HEK293T (cell line): ENCODE measurements around the gene MTREX.

Experiments used
- FOXM1 ChIP-seq: fragments of 450-650 bp; IDR thresholded peaks from 2 replicates; pipeline ENCODE4 v1.6.1; 2017; ENCODE audit warnings: mild to moderate bottlenecking, borderline replicate concordance
- L3MBTL2 ChIP-seq: fragments of 450-650 bp; conservative IDR thresholded peaks from 2 replicates; pipeline ENCODE4 v1.6.1; 2016; ENCODE audit warnings: mild to moderate bottlenecking
- NFRKB ChIP-seq: fragments of 450-650 bp; IDR thresholded peaks from 2 replicates; pipeline ENCODE4 v1.6.1; 2016; ENCODE audit warnings: mild to moderate bottlenecking, moderate library complexity
- SP1 ChIP-seq: fragments of 450-650 bp; IDR thresholded peaks from 2 replicates; pipeline ENCODE4 v1.6.1; 2017

DNA sequence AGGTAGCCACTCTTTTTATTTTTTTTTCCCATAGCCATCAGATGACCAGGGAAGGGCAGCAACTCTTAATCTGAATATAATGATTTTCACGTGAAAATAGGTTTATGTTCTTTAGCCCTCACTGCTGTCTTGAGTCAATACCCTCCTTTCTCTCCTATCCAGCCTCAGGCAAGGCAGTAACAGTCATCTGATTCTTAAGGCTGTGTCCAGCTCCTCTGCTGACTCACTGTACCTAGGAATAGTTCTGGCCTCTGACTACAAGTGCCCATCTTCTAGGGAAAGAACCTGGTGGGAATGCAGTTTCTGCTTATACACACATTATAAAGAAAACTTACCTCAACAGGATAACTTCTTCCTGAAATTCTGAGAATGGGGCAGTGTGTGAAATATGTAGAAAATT lies 31.0 kb upstream of the MTREX start:
- TF ChIP-seq NFRKB, result no peak
- no peak for TF ChIP-seq FOXM1
- no peak for TF ChIP-seq L3MBTL2
- no peak for TF ChIP-seq SP1
